Measurements from ENCODE around the gene BCL7B. TPM values are rescaled to one million over a fixed set of nuclear protein-coding genes. Genes with fewer than 3 reads are reported as not detected.
"Not testable (repeated sequence)": the region's sequence is repeated elsewhere in the genome, so short reads cannot be mapped to it uniquely, and the experiment has no call there.

BCL7B gene
- total RNA-seq (ENCODE audit: insufficient read depth, low replicate concordance) = 11.6 TPM

DNA sequence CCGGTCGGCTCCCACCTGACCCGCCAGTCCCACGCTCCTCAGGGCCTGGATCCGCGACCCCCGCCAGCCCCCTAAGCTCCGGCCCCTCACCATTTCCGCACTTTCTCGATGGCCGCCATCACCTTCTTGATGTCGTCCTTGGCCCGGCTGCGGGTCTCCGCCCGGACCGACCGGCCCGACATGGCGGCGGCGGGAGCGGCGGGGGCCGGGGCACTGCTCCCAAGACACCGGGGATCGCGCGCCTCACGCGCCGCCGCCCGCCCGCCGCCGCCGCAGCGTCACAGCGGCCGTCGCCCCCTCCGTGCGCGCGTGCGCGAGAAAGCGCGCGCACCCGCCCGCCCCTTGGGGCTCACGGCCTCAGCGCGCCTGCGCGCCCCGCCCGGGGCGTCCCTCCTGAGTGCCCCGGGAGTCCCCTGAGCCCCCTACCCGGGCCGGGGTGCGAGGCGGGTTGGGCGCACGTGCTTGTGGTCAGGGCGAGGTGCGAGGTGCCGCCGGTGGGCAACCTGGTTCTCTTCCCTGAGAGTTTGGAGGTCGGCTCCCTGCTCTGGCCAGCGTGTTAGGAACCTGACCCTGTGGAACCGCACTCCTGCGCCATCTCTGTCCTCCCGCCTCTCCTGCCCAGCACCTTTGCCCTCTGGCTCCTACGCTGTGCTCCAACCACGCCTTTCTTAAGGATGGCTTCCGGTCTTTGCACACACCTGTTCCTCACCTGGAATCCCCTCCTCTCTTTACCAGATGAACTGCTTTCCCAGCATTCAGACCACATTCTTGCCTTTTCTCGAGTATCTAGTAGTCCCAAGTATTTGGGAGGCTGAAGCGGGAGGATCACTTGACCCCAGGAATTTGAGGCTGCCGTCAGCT, at the start of gene BCL7B:
TSS of gene BCL7B (minus strand) at position 294 of the 861 bp plus-strand sequence. CDS start at position 182, 112 bp downstream.
- DNase-seq (ENCODE audit: low spot score) = peak; percentile 77

DNA sequence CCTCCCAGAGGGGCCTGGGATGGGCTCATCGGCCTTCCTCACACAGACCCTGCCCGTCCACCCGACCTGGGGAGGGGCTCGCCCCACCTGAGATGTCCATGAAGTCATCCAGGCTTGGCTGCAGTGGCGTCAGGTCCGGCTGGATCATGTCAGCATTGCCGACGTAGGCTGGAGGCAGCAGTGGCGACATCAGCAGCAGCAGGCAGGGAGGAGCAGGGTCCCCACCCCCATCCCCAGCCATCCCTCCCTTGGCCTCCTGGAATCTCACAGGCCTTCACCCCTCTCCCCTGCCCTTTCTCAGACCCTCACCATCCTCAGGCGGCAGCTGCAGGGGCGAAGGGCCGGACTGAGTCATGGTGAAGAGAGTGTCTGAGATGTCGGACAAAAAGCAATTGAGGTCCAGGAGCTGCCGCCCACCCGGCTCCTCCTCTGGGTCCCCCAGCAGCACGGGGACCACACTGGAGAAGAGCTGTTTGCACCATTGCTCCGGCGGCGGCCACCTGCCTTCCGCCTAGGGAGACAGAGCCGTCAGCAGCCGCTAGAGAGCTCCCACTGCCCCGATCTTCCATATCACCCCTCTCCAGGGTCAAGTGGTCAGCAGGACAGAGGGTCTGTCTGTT, 48.2 kb upstream of the BCL7B start:
- no peak for DNase-seq (ENCODE audit: low spot score)

DNA sequence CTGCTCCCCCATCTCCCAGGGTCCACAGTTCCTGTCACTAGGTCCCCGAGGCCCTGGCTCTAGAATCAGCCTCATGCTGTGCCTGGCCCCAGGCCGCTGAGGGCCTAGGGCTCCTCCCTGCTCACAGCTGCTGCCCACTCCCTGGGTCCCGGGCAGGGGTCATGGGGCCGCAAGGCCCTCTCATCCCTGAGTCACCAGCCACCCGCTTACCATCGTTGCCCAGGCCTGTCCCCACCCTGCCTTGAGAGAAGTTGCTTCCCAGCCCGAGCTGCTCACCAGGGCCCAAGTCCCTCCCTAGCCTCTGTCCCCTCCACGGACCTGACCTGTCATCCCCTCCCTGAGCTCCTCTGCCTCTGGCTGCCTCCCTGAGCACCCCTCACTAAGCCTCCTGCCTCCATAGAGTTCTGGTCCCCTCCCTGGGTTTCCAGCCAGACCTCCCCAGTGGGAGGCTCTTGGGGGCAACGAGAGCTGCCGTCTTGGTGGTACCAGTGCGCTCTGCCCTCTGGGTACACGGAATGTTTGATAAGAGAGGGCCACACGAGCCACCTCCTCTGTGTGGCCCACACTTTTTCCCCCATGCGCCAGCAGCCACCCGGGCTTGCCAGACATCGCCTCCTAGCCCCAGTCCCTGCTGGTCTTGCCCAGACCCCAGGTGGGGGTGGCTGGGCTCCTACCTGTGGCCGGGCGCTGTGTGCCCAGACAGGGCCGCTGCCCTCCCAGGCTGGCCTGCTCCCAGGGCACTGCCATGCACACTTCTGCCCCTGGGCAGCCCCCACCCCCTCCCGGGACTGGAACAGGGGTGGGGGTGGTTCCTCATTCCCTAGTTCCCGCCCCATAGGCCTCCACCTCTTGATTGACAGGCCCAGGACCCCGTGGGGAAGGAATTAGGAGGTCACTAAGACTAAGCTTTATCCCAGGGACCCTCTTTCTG, 45.5 kb upstream of the BCL7B start:
- no peak for DNase-seq (ENCODE audit: low spot score)

DNA sequence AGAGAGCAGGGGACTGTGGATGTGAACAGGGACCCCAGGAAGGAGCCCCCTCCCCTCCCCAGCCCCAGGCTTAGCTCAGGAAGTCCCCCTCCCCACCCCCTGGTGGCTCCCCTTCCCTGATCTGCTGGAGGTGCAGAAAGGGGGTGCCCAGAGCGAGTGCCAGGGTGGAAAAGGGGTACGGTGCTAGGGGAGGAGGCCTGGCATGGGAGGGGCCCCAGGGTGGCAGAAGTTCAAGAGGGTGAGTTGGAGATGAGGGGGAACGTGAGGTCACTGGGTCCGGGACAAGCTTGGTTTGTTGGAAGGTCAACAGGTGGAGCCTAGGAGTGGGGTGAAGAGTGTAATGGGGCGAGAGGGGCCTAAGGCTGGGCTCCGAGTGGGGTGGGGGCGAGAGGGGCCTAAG, 42.4 kb upstream of the BCL7B start:
- DNase-seq (ENCODE audit: low spot score) = no peak

DNA sequence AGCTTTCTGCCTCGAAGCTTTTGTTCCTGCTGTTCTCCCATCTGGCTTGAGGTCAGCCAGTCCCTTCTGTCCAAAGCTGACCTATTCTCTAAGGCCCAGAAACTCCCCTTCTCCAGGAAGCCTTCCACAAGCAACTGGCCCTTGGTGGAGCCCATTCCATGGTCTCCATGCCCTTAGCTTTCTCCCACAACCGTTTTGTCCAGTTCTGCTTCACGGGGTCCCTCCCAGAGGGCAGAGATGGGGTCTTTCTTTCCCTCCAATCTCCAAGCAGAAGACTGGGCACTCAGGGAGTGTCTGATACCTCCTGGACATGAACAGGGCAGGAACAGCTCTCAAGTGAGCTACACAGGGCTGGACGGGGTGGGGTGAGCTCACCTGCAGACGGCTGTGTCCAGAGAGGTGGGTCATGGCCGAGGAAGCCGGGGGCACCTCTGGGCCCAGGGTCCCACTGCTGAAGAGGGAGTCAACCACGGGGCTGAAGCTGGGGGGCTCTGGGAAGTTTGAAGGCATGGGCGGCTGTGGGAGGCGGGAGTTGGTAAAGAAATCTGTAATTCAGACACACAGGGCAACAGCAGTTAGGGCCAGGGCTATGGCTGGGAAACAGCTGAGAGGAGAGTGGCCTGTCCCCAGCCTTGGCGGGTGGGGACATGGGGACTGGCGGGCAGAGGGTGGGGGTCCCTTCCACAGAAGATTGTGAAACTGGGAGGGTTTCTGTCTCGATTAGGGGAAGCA, 41.8 kb upstream of the BCL7B start:
- no peak for DNase-seq (ENCODE audit: low spot score)

DNA sequence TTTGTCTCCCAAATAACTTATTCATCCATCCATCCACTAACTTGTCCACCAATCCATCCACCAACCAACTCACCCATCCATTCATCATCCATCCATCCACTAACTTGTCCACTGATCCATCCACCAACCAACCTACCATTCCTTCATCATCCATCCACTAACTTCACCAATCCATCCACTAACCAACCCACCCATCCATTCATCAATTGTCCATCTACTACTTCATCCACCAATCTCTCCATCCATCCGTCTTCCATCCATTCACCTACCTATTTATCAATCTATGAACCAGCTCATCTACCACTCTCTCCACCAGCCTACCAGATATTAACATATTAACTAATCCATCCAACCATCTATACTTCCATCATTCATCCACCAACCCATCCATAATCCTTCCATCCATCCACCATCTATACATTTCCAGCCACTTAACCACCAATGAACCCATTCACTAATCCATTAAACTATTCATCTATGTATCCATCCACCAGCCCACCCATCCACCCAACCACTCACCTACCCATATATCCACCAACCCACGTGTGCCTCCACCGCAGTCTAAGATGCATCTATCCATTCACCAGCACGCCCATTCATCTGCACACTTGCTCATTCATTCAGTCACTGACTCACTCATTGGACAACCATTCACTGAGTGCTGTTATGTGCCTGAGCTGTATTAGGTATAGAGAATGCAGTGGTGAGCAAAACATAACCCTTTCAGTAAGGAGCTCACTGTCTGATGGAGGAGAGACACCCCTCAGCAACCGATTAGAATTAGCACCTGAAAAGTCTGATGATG, 40.7 kb upstream of the BCL7B start:
- DNase-seq (ENCODE audit: low spot score) = no peak

DNA sequence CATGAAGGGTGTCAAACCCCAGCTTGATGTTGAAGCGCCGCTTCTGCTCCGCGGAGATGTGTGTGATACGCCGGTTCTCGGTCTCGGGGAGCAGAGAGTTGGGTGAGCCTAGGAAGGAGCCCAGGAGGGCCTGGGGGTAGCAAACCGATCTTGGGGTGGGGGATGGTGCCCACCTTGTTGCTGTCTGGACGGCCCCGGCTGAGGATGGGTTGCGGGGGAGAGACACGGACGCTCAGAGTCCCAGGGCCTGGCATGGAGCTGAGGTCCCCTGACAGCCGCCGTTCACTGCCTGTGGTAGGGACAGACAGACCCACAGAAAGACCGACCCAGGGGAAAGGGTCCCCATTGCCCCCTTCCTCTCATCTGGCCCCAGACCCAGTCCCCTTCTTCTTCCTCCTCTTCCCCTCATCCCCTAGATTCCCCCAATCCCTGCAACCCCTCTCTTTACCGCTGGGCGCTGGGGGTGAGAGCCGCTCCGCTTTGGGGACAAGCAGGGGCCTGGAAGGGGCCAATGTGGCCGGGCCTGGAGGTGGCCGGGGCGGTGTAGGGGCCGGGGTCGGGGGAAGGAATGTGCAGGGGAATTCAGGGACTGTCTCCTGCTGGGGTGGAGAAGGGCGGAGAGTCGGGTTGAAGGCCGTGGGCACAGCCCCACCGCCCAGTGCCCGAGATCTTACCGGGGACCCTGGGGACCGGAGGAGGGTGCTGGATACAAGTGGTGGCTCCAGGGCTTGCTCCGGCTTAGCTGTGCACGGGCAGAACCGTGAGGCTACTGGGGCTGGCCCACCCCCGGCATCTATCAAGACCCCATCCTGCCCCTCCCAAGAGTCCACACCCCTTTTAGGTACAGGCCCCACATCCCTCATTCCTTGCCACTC, 38.9 kb upstream of the BCL7B start:
- DNase-seq (ENCODE audit: low spot score) = no peak

DNA sequence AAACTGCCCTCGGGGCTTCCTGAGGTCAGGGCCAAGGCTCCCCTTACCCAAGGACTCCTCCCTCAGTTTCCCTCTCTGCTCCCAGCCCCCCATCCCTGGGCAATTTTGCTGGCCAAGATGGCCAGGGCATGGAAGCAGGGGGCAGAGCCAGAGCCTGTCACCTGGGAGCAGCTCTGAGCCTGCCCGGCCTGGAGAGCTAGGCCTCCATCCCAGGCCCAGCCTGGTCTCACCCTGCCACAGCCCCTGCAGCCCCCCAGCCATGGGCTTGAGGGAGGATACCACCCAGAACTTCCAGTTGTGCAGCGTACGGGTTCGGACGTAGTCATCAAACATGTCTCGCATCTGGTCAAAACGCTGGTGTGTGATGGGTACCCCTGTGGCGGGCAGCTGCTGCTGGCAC, 37.9 kb upstream of the BCL7B start:
- no peak for DNase-seq (ENCODE audit: low spot score)

DNA sequence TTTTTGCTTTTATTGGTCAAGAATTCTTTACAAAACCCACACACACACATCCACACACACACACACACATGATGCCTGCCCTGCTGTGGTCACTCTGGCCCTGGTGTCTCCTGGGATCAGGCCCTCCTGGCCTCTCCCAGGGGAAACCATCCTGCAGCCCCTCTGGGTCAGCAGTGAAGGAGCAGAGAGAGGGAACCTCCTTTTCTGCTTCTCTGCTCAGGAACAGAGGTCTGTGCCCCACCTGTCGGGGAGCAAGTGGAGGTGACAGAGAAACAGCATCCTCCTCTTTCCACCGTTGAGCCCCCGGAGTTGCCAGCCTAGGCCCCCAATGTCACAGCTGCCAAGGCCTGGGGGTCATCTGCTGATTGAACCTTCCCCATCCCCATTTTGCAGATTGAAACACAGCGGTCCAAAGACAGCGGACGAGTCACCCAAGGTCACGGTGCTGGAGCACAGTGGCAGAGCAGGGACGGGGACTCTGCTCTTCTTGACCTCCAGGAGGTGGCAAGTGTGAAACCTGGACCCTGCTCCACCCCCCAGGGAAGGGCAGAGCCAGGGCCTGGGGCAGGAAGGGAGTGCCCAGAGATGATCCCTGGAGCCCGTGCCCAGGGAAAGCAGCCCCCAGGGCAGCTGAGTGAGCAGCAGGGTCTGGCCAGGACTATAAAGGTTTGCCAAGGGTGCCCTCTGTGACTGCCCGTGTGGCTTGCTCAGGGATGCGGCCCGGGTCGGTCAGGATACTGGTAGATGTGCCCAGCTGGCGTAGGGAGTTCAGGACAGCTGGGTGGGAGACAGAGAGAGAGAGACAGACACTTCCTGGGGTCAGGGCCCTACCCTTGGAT, 35.9 kb upstream of the BCL7B start:
- DNase-seq (ENCODE audit: low spot score) = no peak

DNA sequence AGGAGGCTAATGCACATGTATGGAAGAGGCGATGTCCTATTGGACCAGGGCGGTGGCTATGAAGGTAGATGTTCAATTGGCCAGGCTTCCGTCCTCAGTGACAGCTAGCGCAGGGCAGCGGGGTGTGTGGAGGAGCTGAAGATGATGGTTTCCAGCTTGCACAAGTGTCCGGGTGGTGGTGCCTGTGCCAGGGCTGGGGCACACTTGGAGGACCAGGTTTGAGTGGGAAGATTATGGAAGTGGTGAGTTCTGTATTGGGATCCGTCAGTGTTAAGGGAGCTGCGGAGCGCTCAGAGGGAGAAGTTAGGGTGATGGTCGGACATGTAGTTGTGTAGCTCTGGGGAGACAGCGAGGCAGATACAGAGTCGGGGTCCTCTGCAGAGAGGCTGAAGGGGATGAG, 29.4 kb upstream of the BCL7B start:
- DNase-seq (ENCODE audit: low spot score) = no peak

DNA sequence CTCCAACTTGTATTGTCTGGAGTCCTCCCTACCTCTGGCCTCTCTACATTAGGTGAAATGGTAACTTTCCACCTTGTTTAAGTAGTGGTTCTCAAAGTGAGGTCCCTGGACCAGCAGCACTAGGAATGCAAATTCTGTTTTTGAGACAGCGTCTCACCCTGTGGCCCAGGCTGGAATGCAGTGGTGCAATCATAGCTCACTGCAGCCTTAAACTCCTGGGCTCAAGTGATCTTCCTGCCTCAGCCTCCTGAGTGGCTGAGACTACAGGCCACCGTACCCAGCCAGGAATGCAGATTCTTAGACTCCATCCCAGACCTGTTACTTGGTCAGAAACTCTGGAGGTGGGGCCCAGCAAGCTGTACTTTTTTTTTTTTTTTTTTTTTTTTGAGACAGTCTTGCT, 27.7 kb upstream of the BCL7B start:
- no peak for DNase-seq (ENCODE audit: low spot score)

DNA sequence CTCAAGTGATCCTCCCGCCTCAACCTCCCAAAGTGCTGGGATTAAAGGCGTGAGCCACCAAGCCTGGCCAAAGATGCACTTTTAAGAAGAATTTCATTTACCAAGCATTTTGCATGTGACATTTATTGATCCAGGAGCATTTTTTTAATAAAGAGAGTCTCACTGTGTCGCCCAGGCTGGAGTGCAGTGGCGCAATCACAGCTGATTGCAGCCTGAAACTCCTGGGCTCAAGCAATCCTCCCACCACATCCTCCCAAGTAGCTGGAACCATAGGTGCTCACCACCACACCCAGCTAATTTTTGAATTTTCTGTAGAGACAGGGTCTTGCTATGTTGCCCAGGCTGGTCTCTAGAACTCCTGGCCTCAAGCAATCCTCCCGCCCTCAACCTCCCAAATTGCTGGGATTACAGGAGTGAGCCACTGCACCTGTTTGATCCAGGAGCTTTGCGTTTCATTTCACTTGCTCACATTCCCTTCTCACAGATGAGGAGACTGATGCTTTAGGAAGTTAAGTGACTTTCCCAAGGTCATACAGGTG, 25.2 kb upstream of the BCL7B start:
- no peak for DNase-seq (ENCODE audit: low spot score)

DNA sequence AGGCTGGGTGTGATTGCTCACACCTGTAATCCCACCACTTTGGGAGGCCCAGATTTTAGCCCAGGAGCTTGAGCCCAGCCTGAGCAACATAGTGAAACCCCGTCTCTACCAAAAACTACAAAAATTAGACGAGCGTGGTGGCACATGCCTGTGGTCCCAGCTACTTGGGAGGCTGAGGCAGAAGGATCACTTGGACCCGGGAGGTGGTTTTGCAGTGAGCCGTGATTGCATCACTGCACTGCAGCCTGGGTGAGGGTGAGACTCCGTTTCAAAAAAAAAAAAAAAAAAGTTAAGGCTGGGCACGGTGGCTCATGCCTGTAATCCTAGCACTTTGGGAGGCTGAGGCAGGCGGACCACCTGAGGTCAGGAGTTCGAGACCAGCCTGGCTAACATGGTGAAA, 23.5 kb upstream of the BCL7B start:
- DNase-seq (ENCODE audit: low spot score) = not testable (repeated sequence)

DNA sequence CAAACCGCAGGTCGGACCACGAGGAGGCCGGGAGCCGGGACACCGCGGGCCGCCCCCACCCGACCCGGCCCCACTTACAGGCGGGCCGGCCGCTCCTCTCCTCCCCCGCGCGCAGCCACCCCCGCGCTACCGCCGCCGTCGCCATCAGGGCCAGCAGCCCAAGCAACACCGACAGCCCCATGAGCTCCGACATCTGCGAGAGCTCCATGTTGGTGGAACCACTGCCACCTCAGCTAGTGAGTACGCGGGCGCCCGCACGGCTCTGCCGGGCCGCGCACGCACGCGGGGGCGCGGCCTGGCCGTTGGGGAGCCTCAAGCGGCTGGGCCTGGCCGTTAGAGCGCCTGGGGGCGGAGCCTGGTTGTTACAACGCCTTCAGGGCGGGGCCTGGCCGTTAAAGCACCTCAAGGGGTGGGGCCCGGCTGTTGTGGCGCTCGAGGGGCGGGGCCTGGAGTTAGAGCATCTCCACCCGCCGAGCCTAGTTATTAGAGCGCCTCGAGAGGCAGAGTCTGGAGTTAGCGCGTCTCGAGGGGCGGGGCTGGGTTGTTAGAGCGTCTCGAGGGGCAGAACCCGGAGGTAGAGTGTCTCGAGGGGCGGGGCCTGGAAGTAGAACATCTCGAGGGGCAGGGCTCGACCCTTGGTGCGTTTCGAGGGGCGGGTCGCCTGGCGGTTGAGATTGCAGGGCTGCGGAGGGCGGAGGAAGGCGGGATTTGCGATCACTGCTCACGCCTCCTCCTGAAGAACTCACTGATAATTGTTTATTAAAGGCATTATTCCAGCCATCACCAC, 21.0 kb upstream of the BCL7B start, which contains the start of gene TBL2:
TSS of gene TBL2 (minus strand) at position 238 of the 787 bp plus-strand sequence. CDS start at position 208, 30 bp downstream.
- peak; percentile 99 for DNase-seq (ENCODE audit: low spot score)

DNA sequence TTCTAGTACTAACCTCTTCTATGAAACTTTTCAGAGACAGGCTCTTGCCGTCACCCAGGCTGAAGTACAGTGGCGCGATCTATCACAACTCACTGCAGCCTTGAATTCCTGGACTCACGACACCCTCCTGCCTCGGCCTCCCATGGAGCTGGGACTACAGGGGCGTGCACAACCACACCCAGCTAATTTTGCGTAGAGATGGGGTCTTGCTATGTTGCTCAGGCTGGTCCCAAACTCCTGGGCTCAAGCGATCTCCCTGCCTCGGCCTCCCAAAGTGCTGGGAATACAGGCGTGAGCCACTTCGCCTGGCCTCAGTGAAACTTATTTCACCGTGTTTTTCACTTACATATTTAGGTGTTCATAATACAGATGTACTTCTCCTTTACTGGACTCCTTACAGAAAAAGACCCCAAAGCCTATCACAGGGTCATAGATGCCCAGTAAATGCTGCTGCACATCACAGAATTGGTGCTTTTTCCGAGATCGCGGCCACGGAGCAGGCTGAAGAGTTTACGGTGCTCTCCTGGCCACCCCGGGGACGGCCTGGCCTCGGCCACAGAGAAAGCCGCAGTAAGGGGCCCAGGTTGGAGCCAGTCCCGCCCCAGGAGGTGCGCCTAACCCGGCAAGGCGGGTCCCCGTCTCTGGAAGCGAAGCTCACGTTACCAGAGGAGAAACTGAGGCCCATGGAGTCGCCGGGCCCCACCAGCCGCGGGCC, 20.3 kb upstream of the BCL7B start:
- DNase-seq (ENCODE audit: low spot score) = no peak

DNA sequence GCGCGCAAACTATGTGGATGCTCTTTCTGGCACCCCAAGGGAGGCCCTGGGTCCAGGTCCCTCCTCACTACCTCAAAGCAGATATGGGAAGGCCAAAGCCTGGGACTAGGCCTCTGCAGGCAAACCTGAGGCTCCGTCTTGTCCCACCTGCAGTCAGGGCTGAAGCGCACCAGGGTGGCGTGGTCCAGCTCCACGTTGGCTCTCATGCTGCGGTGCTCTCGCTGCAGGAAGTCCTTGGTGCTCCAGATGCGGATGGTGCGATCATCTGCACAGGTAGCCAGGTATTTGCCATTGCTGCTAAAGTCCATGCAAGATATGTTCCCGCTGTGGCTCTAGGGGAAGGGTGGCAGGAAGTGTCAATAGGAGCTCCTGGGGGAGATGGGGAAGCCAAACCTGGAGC, 16.3 kb upstream of the BCL7B start:
- DNase-seq (ENCODE audit: low spot score) = no peak

DNA sequence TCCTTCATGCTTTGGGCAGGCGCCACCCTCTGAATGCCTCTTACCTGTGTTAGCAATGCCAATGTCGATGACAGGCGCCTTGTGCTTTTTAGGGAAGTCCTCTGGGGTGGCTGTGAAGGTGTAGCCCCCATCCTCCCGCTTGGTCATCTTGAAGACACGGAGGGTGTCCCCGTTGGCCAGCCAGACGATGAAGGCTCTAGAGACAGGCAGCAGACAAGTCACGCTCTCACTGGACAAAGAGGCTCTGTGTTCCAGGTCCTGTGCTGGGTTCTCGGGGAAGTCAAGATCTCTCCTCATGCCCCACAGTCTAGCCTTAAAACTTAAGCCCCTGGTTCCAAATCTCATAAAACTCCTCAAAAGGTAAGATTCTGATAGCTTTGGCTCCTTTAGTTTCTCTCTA, 15.8 kb upstream of the BCL7B start:
- no peak for DNase-seq (ENCODE audit: low spot score)
